GM23338 (cell line): Measurements from ENCODE around the gene SUPT3H. TPM values are rescaled to one million over a fixed set of nuclear protein-coding genes. Genes with fewer than 3 reads are reported as not detected.

Source experiments
- ATAC-seq: fragments of 200-7000 bp; cut with Tn5 transposase; 3 replicates; pipeline ENCODE4 v1.9.1; 2020
- DNase-seq: peaks from one replicate; pipeline ENCODE4 v3.0.0-alpha.2; 2015; ENCODE audit warnings: low spot score
- H2AFZ ChIP-seq: fragments of 200-600 bp; sonication (generic); 2 replicates; pipeline ENCODE4 v1.8.0; 2016; ENCODE audit warnings: antibody characterized with exemption, mild to moderate bottlenecking, moderate library complexity
- H3F3A ChIP-seq: fragments of 200-600 bp; sonication (generic); replicated peaks from 2 replicates; pipeline ENCODE4 v1.8.0; 2017; ENCODE audit warnings: antibody characterized with exemption, mixed run types, low read depth
- H3K27ac ChIP-seq: fragments of 200-600 bp; sonication (generic); 2 replicates; pipeline ENCODE4 v1.6.1; 2016; ENCODE audit warnings: low read depth
- H3K27me3 ChIP-seq: fragments of 200-600 bp; sonication (generic); 2 replicates; pipeline ENCODE4 v1.8.0; 2016; ENCODE audit warnings: mild to moderate bottlenecking, mixed run types, moderate library complexity; ENCODE audit not compliant: insufficient read depth
- H3K36me3 ChIP-seq: fragments of 200-600 bp; sonication (generic); 2 replicates; pipeline ENCODE4 v1.8.0; 2016; ENCODE audit warnings: mild to moderate bottlenecking; ENCODE audit not compliant: insufficient read depth
- H3K4me1 ChIP-seq: fragments of 200-600 bp; sonication (generic); 2 replicates; pipeline ENCODE4 v1.8.0; 2016; ENCODE audit warnings: mild to moderate bottlenecking, moderate library complexity; ENCODE audit not compliant: insufficient read depth
- H3K4me2 ChIP-seq: fragments of 200-600 bp; sonication (generic); 2 replicates; pipeline ENCODE4 v1.7.1; 2017; ENCODE audit warnings: mixed run types
- H3K4me3 ChIP-seq: fragments of 200-600 bp; sonication (generic); 2 replicates; pipeline ENCODE4 v1.6.1; 2016; ENCODE audit warnings: mixed run types
- H3K79me2 ChIP-seq: fragments of 200-600 bp; sonication (generic); replicated peaks from 2 replicates; pipeline ENCODE4 v1.8.0; 2017; ENCODE audit warnings: mild to moderate bottlenecking; ENCODE audit not compliant: insufficient read depth
- H3K9me2 ChIP-seq: fragments of 200-600 bp; sonication (generic); 2 replicates; pipeline ENCODE4 v1.8.0; 2017; ENCODE audit not compliant: insufficient read depth
- H4K20me1 ChIP-seq: fragments of 200-600 bp; sonication (generic); replicated peaks from 2 replicates; pipeline ENCODE4 v1.8.0; 2017; ENCODE audit warnings: mild to moderate bottlenecking; ENCODE audit not compliant: insufficient read depth
- H3K27ac Mint-ChIP-seq: 2 replicates; pipeline ENCODE4 v1.8.0; 2020; ENCODE audit warnings: inconsistent platforms, mild to moderate bottlenecking, moderate library complexity, mixed read lengths
- H3K27me3 Mint-ChIP-seq: 3 replicates; pipeline ENCODE4 v1.8.0; 2022; ENCODE audit warnings: low read depth, mild to moderate bottlenecking, moderate library complexity, mixed read lengths, inconsistent platforms; ENCODE audit not compliant: insufficient read depth, poor library complexity
- H3K36me3 Mint-ChIP-seq: 3 replicates; pipeline ENCODE4 v1.8.0; 2021; ENCODE audit warnings: low read depth, mild to moderate bottlenecking, inconsistent platforms, moderate library complexity, mixed read lengths
- H3K4me1 Mint-ChIP-seq: 3 replicates; pipeline ENCODE4 v1.8.0; 2020; ENCODE audit warnings: mild to moderate bottlenecking, inconsistent platforms, mixed read lengths
- H3K4me3 Mint-ChIP-seq: 3 replicates; pipeline ENCODE4 v1.8.0; 2021; ENCODE audit warnings: moderate library complexity, mild to moderate bottlenecking, inconsistent platforms, mixed read lengths
- H3K9me3 Mint-ChIP-seq: 3 replicates; pipeline ENCODE4 v1.8.0; 2020; ENCODE audit warnings: moderate library complexity, mild to moderate bottlenecking, inconsistent platforms, mixed read lengths
- CREB1 ChIP-seq: fragments of 250-450 bp; sonication (Bioruptor Pico); IDR thresholded peaks from 2 replicates; pipeline ENCODE4 v1.5.0; 2020; ENCODE audit warnings: low read depth, mild to moderate bottlenecking, moderate library complexity
- CTCF ChIP-seq, 2 experiments: fragments of 200-600 bp in 1 of 2; sonication (generic) in 1 of 2; conservative IDR thresholded peaks; 2 replicates each; pipeline versions ENCODE4 v1.5.1 to v1.6.1; 2016 to 2017; ENCODE audit warnings: antibody characterized with exemption in 2 of 2, low read depth in 2 of 2, mild to moderate bottlenecking in 2 of 2, moderate library complexity in 1 of 2
- ETS1 ChIP-seq: IDR thresholded peaks from 2 replicates; pipeline ENCODE4 v1.6.1; 2016; ENCODE audit warnings: antibody characterized with exemption
- EZH2phosphoT487 ChIP-seq: fragments of 200-600 bp; sonication (generic); IDR thresholded peaks from one replicate; pipeline ENCODE4 v1.8.1; 2018; ENCODE audit warnings: antibody characterized with exemption; ENCODE audit not compliant: unreplicated experiment
- POLR2AphosphoS5 ChIP-seq: IDR thresholded peaks from 2 replicates; pipeline ENCODE4 v1.6.1; 2016; ENCODE audit warnings: antibody characterized with exemption, low read depth
- REST ChIP-seq: IDR thresholded peaks from one replicate; pipeline ENCODE4 v1.6.1; 2018; ENCODE audit warnings: antibody characterized with exemption; ENCODE audit not compliant: unreplicated experiment
- STAT1 ChIP-seq: IDR thresholded peaks from one replicate; pipeline ENCODE4 v1.6.1; 2016; ENCODE audit warnings: antibody characterized with exemption; ENCODE audit not compliant: unreplicated experiment
- ZNF114 ChIP-seq: fragments of 250-450 bp; sonication (Bioruptor Pico); IDR thresholded peaks from 2 replicates; pipeline ENCODE4 v1.5.0; 2020; ENCODE audit warnings: mild to moderate bottlenecking, moderate library complexity
- ZNF331 ChIP-seq: fragments of 250-450 bp; sonication (Bioruptor Pico); IDR thresholded peaks from 2 replicates; pipeline ENCODE4 v1.5.0; 2020; ENCODE audit warnings: low read depth, mild to moderate bottlenecking, moderate library complexity
- polyA plus RNA-seq: library from polyadenylated mRNA; unstranded; fragments of >200 nt; fragmentation: Nextera tagmentation; extraction: Ambion mirVana; gene quantifications from 2 replicates; pipeline ENCODE4 v1.2.1, GENCODE V29; 2016
- total RNA-seq: library from RNA; depleted of rRNA; stranded (reverse); fragments of >200 nt; shearing (Covaris generic); gene quantifications from 2 replicates; pipeline ENCODE4 v1.2.3, GENCODE V29; 2014

SUPT3H gene
- total and polyA plus RNA-seq, 2 experiments from 2014 or later = 11.4 to 30.1 TPM

GRCh38 chr6:45426251-45426650, 48.5 kb upstream of the SUPT3H start:
- Histone ChIP-seq H2AFZ (no peak overlapping the region), H3K79me2 (no peaks in the 10 kb centered on the region), H3K9me2 (no peaks in the 10 kb centered on the region), H3K4me2 (no peak overlapping the region), H3K27me3 (peaks cover 56% of the 10 kb centered on the region), H4K20me1 (no peaks in the 10 kb centered on the region), H3K4me1 (peaks cover 10% of the 10 kb centered on the region), H3K36me3 (no peaks in the 10 kb centered on the region), H3K4me3 (no peak overlapping the region), H3F3A (no peaks in the 10 kb centered on the region), H3K27ac (no peak overlapping the region)
- no peaks in the 10 kb centered on the region for H3K9me3 Mint-ChIP-seq
- H3K4me1 Mint-ChIP-seq = peaks cover 12% of the 10 kb centered on the region
- DNase-seq (no peak), ATAC-seq (no peak)
- H3K36me3 Mint-ChIP-seq = no peaks in the 10 kb centered on the region; the same call in 2 of the 3 replicates
- TF ChIP-seq EZH2phosphoT487 (no peak), ETS1 (no peak), POLR2AphosphoS5 (no peak), REST (no peak), STAT1 (no peak), ZNF331 (CRISPR knock-in tag) (no peak), CREB1 (no peak), ZNF114 (CRISPR knock-in tag) (no peak), CTCF (conservative IDR thresholded peaks at IDR 0.05; ENCODE audit: low read depth in 2 of 2) (no peak)
- H3K4me3 Mint-ChIP-seq = no peak overlapping the region
- no peak overlapping the region for H3K27ac Mint-ChIP-seq
- H3K27me3 Mint-ChIP-seq = peaks cover 32% of the 10 kb centered on the region

GRCh38 chr6:45424451-45424861, 46.7 kb upstream of the SUPT3H start:
- peaks cover 50% of the 10 kb centered on the region for H3K27me3 Mint-ChIP-seq
- Histone ChIP-seq H3K4me2 (peak overlapping the region; percentile 94), H3K4me3 (peak overlapping the region; percentile 90)
- no peak for TF ChIP-seq CTCF (conservative IDR thresholded peaks at IDR 0.05; ENCODE audit: low read depth in 2 of 2)
- no peak for TF ChIP-seq ETS1

More at GRCh38 chr6:45424451-45424861, 46.7 kb upstream of the SUPT3H start:
- Histone ChIP-seq H3K9me2 (no peaks in the 10 kb centered on the region), H2AFZ (peak overlapping the region; percentile 98; the same call in 1 of the 2 replicates), H3K27ac (no peak overlapping the region), H3K27me3 (peaks cover 74% of the 10 kb centered on the region), H4K20me1 (no peaks in the 10 kb centered on the region), H3F3A (no peaks in the 10 kb centered on the region), H3K4me1 (peaks cover 24% of the 10 kb centered on the region), H3K36me3 (no peaks in the 10 kb centered on the region), H3K79me2 (no peaks in the 10 kb centered on the region)
- H3K4me3 Mint-ChIP-seq = peak overlapping the region; percentile 85
- DNase-seq = no peak
- H3K9me3 Mint-ChIP-seq = no peaks in the 10 kb centered on the region
- ATAC-seq = no peak
- peaks cover 22% of the 10 kb centered on the region for H3K4me1 Mint-ChIP-seq
- no peaks in the 10 kb centered on the region; the same call in 2 of the 3 replicates for H3K36me3 Mint-ChIP-seq
- no peak overlapping the region for H3K27ac Mint-ChIP-seq
